Panc1 (cell line): ENCODE measurements around the gene CFAP299.

Source experiments
- SIN3A ChIP-seq: IDR thresholded peaks from 2 replicates; pipeline ENCODE4 v1.6.1; 2012; ENCODE audit warnings: low read depth, mild to moderate bottlenecking, low read length, moderate library complexity, borderline replicate concordance; ENCODE audit not compliant: insufficient read depth
- TCF7L2 ChIP-seq: IDR thresholded peaks from 2 replicates; pipeline ENCODE4 v1.6.1; 2011; ENCODE audit warnings: mild to moderate bottlenecking, low read depth, low read length, inconsistent platforms
- TF ChIP-seq, protein P1 (sequence below): fragments of 450-650 bp; IDR thresholded peaks from 2 replicates; pipeline ENCODE4 v1.5.1; 2017; ENCODE audit warnings: mild to moderate bottlenecking

DNA sequence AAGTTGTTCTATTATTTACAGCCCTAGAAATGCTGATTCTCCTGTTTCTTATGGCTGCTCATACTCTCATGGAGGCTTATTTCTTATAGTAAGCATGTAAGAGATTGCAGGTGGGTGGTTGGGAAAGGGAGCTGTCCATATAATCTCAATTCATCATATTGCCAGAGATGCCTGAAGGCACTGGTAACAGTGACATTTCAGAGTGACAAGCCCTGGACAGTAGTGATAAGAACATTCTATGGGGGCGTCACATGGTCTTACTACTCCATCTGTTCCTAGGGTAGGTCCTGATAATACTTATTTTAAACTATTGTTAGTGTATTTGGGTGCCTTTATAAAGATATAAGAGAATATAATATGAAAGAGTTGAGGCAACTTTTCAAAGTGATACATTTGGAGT lies 171.5 kb downstream of the CFAP299 start:
- TF ChIP-seq, protein P1, sequence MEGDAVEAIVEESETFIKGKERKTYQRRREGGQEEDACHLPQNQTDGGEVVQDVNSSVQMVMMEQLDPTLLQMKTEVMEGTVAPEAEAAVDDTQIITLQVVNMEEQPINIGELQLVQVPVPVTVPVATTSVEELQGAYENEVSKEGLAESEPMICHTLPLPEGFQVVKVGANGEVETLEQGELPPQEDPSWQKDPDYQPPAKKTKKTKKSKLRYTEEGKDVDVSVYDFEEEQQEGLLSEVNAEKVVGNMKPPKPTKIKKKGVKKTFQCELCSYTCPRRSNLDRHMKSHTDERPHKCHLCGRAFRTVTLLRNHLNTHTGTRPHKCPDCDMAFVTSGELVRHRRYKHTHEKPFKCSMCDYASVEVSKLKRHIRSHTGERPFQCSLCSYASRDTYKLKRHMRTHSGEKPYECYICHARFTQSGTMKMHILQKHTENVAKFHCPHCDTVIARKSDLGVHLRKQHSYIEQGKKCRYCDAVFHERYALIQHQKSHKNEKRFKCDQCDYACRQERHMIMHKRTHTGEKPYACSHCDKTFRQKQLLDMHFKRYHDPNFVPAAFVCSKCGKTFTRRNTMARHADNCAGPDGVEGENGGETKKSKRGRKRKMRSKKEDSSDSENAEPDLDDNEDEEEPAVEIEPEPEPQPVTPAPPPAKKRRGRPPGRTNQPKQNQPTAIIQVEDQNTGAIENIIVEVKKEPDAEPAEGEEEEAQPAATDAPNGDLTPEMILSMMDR: no peak
- TF ChIP-seq TCF7L2: no peak
- TF ChIP-seq SIN3A: no peak
